H9 (cell line): ENCODE data around the gene CMTM8. TPM values are rescaled to one million over a fixed set of nuclear protein-coding genes. Genes with fewer than 3 reads are reported as not detected.

Experiments used
- DNase-seq: peaks from one replicate; pipeline ENCODE4 v3.0.0-alpha.2; 2017
- H2AFZ ChIP-seq: one replicate; pipeline ENCODE4 v1.6.1; 2013; ENCODE audit warnings: mild to moderate bottlenecking, low read length, control low read depth, moderate library complexity
- H2AK5ac ChIP-seq: 2 replicates; pipeline ENCODE4 v1.6.1; 2013; ENCODE audit warnings: low read length, control low read depth, mixed read lengths; ENCODE audit not compliant: insufficient read length
- H2BK120ac ChIP-seq: one replicate; pipeline ENCODE4 v1.6.1; 2013; ENCODE audit warnings: low read depth, mild to moderate bottlenecking, low read length, control low read depth, inconsistent platforms; ENCODE audit not compliant: poor library complexity, severe bottlenecking
- H2BK12ac ChIP-seq: 2 replicates; pipeline ENCODE4 v1.6.1; 2013; ENCODE audit warnings: low read length, control low read depth, mixed read lengths, low read depth; ENCODE audit not compliant: insufficient read length
- H2BK15ac ChIP-seq: 2 replicates; pipeline ENCODE4 v1.6.1; 2013; ENCODE audit warnings: low read depth, low read length, control low read depth
- H2BK20ac ChIP-seq: one replicate; pipeline ENCODE4 v1.6.1; 2013; ENCODE audit warnings: low read depth, mild to moderate bottlenecking, low read length, control low read depth, inconsistent platforms; ENCODE audit not compliant: poor library complexity, severe bottlenecking
- H2BK5ac ChIP-seq: 2 replicates; pipeline ENCODE4 v1.6.1; 2013; ENCODE audit warnings: low read length, control low read depth, mixed read lengths; ENCODE audit not compliant: insufficient read length
- H3K14ac ChIP-seq: 2 replicates; pipeline ENCODE4 v1.6.1; 2013; ENCODE audit warnings: low read length, control low read depth; ENCODE audit not compliant: insufficient read depth
- H3K18ac ChIP-seq: 2 replicates; pipeline ENCODE4 v1.6.1; 2013; ENCODE audit warnings: low read depth, mild to moderate bottlenecking, mixed read lengths, low read length, control low read depth; ENCODE audit not compliant: insufficient read length
- H3K23ac ChIP-seq: 2 replicates; pipeline ENCODE4 v1.6.1; 2013; ENCODE audit warnings: low read length, control low read depth, mixed read lengths, low read depth; ENCODE audit not compliant: insufficient read length
- H3K23me2 ChIP-seq: 2 replicates; pipeline ENCODE4 v1.6.1; 2013; ENCODE audit warnings: low read depth, mild to moderate bottlenecking, mixed read lengths, low read length, control low read depth; ENCODE audit not compliant: insufficient read length, poor library complexity, severe bottlenecking
- H3K27ac ChIP-seq: 2 replicates; pipeline ENCODE4 v1.5.1; 2013; ENCODE audit warnings: low read length, control low read depth, mixed read lengths, low read depth; ENCODE audit not compliant: insufficient read length
- H3K27me3 ChIP-seq: 2 replicates; pipeline ENCODE4 v1.6.1; 2013; ENCODE audit warnings: low read length, control low read depth, inconsistent platforms; ENCODE audit not compliant: insufficient read depth
- H3K4ac ChIP-seq: 2 replicates; pipeline ENCODE4 v1.6.1; 2013; ENCODE audit warnings: low read depth, mild to moderate bottlenecking, control low read depth, inconsistent platforms, low read length, moderate library complexity
- H3K4me1 ChIP-seq: 2 replicates; pipeline ENCODE4 v1.6.1; 2013; ENCODE audit warnings: low read length, control low read depth, inconsistent platforms; ENCODE audit not compliant: insufficient read depth
- H3K4me2 ChIP-seq: 2 replicates; pipeline ENCODE4 v1.6.1; 2013; ENCODE audit warnings: low read length, control low read depth, mixed read lengths; ENCODE audit not compliant: insufficient read length, insufficient read depth
- H3K56ac ChIP-seq: 2 replicates; pipeline ENCODE4 v1.6.1; 2013; ENCODE audit warnings: low read depth, mild to moderate bottlenecking, mixed read lengths, low read length, control low read depth; ENCODE audit not compliant: insufficient read length
- H3K79me1 ChIP-seq: 2 replicates; pipeline ENCODE4 v1.6.1; 2013; ENCODE audit warnings: low read depth, mild to moderate bottlenecking, moderate library complexity, low read length, control low read depth, inconsistent platforms; ENCODE audit not compliant: insufficient read depth, poor library complexity, severe bottlenecking
- H3K79me2 ChIP-seq: 2 replicates; pipeline ENCODE4 v1.6.1; 2013; ENCODE audit warnings: low read length, control low read depth, inconsistent platforms; ENCODE audit not compliant: insufficient read depth
- H3K9ac ChIP-seq: 2 replicates; pipeline ENCODE4 v1.6.1; 2013; ENCODE audit warnings: low read length, control low read depth, mixed read lengths; ENCODE audit not compliant: insufficient read length; ENCODE audit errors: extremely low read depth
- H3K9me3 ChIP-seq: one replicate; pipeline ENCODE4 v1.6.1; 2013; ENCODE audit warnings: low read depth, low read length, inconsistent platforms; ENCODE audit not compliant: control insufficient read depth
- H3T11ph ChIP-seq: one replicate; pipeline ENCODE4 v1.6.1; 2013; ENCODE audit warnings: mild to moderate bottlenecking, low read length, control low read depth, inconsistent platforms
- H4K20me1 ChIP-seq: one replicate; pipeline ENCODE4 v1.6.1; 2013; ENCODE audit not compliant: control insufficient read depth, insufficient read length, insufficient read depth
- H4K5ac ChIP-seq: 2 replicates; pipeline ENCODE4 v1.6.1; 2013; ENCODE audit warnings: low read depth, mild to moderate bottlenecking, mixed read lengths, low read length, control low read depth; ENCODE audit not compliant: insufficient read length
- H4K8ac ChIP-seq: replicated peaks from 2 replicates; pipeline ENCODE4 v1.6.1; 2013; ENCODE audit warnings: low read length, control low read depth, mixed read lengths, low read depth; ENCODE audit not compliant: insufficient read length
- H4K91ac ChIP-seq: 2 replicates; pipeline ENCODE4 v1.6.1; 2013; ENCODE audit warnings: low read depth, mild to moderate bottlenecking, moderate library complexity, mixed read lengths, low read length, control low read depth; ENCODE audit not compliant: insufficient read length
- H3K27ac Mint-ChIP-seq, 3 experiments: 2 replicates in 2 of 3; 3 replicates in 1 of 3; pipeline ENCODE4 v1.8.0; 2020 to 2021; ENCODE audit warnings: mixed read lengths in 3 of 3, mild to moderate bottlenecking in 1 of 3, moderate library complexity in 1 of 3
- H3K27me3 Mint-ChIP-seq: 2 replicates; pipeline ENCODE4 v1.8.0; 2021; ENCODE audit warnings: low read depth, mild to moderate bottlenecking, moderate library complexity, mixed read lengths
- H3K36me3 Mint-ChIP-seq, 3 experiments: 2 replicates in 2 of 3; 3 replicates in 1 of 3; pipeline ENCODE4 v1.8.0; 2020 to 2021; ENCODE audit warnings: low read depth in 3 of 3, mixed read lengths in 3 of 3; ENCODE audit not compliant: insufficient read depth in 1 of 3
- H3K4me1 Mint-ChIP-seq, 2 experiments: 2 replicates each; pipeline ENCODE4 v1.8.0; 2020; ENCODE audit warnings: mixed read lengths in 2 of 2
- H3K4me3 Mint-ChIP-seq, 2 experiments: 2 replicates in 1 of 2; 3 replicates in 1 of 2; pipeline ENCODE4 v1.8.0; 2020 to 2021; ENCODE audit warnings: mild to moderate bottlenecking in 2 of 2, mixed read lengths in 2 of 2, moderate library complexity in 1 of 2
- H3K9me3 Mint-ChIP-seq, 2 experiments: 2 replicates in 1 of 2; 3 replicates in 1 of 2; pipeline ENCODE4 v1.8.0; 2020; ENCODE audit warnings: mild to moderate bottlenecking in 2 of 2, mixed read lengths in 2 of 2, moderate library complexity in 1 of 2
- CTCF ChIP-seq: fragments of 200-600 bp; sonication (generic); conservative IDR thresholded peaks from 3 replicates; pipeline ENCODE4 v1.8.0; 2021; ENCODE audit warnings: antibody characterized with exemption, mild to moderate bottlenecking
- WGBS: extraction: QIAGEN DNeasy Blood & Tissue Kit; methylation state at CpG from one replicate; pipeline ENCODE4 v1.1.7; 2013; ENCODE audit warnings: missing lambda C conversion rate, low lambda C conversion rate, mixed read lengths; ENCODE audit not compliant: insufficient read length; ENCODE audit errors: extremely low coverage; 5-methylcytosine and 5-hydroxymethylcytosine counted together
- total RNA-seq: library from RNA; stranded (reverse); gene quantifications from 2 replicates; pipeline ENCODE4 v1.2.1, GENCODE V29; 2021

CMTM8 gene
- total RNA-seq, 1 experiment from 2014 or later, result 4.0 TPM

DNA sequence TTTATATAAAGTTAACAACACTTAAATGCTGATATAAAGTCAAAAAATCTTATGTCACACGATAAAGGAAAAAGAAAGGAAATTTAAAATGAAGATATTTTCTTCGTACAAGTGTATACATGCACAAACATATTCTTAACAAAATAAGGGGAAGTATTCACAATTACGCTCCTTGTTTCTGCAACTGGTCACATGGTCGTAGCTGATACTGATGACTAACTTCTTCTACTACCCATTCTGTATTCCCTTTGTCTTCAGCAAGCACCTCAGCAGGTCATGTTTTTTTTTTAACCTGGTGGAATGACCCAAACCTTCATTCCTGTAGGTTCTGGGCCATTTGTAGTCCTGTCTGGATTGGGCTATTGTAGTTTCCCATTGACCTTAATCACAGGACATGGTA is 30.0 kb upstream of the CMTM8 start:
- H2BK120ac ChIP-seq, result no peak overlapping the region
- H3K23ac ChIP-seq, result no peak overlapping the region
- no peaks in the 10 kb centered on the region for H3K79me1 ChIP-seq
- no peak overlapping the region for H3K18ac ChIP-seq
- no peaks in the 10 kb centered on the region for H3K27me3 Mint-ChIP-seq
- H3K27ac ChIP-seq, result no peak overlapping the region
- no peak overlapping the region for H2BK12ac ChIP-seq
- H3K27ac Mint-ChIP-seq, result no peak overlapping the region
- no peak overlapping the region for H4K8ac ChIP-seq
- H3K14ac ChIP-seq, result no peak overlapping the region
- no peak overlapping the region for H2AK5ac ChIP-seq
- H4K5ac ChIP-seq, result no peak overlapping the region
- no peak for TF ChIP-seq CTCF
- no peaks in the 10 kb centered on the region for H3K4me1 Mint-ChIP-seq
- no peak overlapping the region for H3K9ac ChIP-seq
- no peak overlapping the region for H3T11ph ChIP-seq
- no peaks in the 10 kb centered on the region for H3K79me2 ChIP-seq
- H4K20me1 ChIP-seq, result no peaks in the 10 kb centered on the region
- no peak overlapping the region for H2BK15ac ChIP-seq
- H3K4me2 ChIP-seq, result no peak overlapping the region
- H3K23me2 ChIP-seq, result no peaks in the 10 kb centered on the region
- H3K9me3 Mint-ChIP-seq, result no peaks in the 10 kb centered on the region
- no peak overlapping the region for H3K56ac ChIP-seq
- H2AFZ ChIP-seq, result no peak overlapping the region
- H3K27me3 ChIP-seq, result no peaks in the 10 kb centered on the region
- H4K91ac ChIP-seq, result no peak overlapping the region
- no CpG with 5 or more reads among the region's 4 CpGs for WGBS
- H2BK5ac ChIP-seq, result no peak overlapping the region
- no peaks in the 10 kb centered on the region for H3K36me3 Mint-ChIP-seq
- DNase-seq, result no peak
- no peaks in the 10 kb centered on the region for H3K9me3 ChIP-seq
- no peaks in the 10 kb centered on the region for H3K4me1 ChIP-seq
- no peak overlapping the region for H3K4ac ChIP-seq
- H3K4me3 Mint-ChIP-seq, result no peak overlapping the region
- no peak overlapping the region for H2BK20ac ChIP-seq
